Activated CD4-positive, alpha-beta T cell treated with anti-CD3 and anti-CD28 coated beads, Interleukin-2, amount 10 ng/mL, durations not matched to agents 7 days and 5 days (primary cell): ENCODE data around the gene ABCB8. TPM values are rescaled to one million over a fixed set of nuclear protein-coding genes. Genes with fewer than 3 reads are reported as not detected.

Source experiments
- CTCF ChIA-PET: fragments of 350-600 bp; sonication (Branson Sonifier 250); formaldehyde crosslinking; loops from one replicate; lab custom pipeline; 2021; ENCODE audit warnings: antibody characterized with exemption; lab: Charles Lee
- POLR2A ChIA-PET: fragments of 350-600 bp; sonication (Branson Sonifier 250); formaldehyde crosslinking; loops from one replicate; lab custom pipeline; 2021; ENCODE audit warnings: antibody characterized with exemption; lab: Charles Lee
- DNase-seq: peaks from one replicate; pipeline ENCODE4 v3.0.0-alpha.2; 2020
- H3K27ac Mint-ChIP-seq: one replicate; pipeline ENCODE4 v1.8.0; 2021; ENCODE audit warnings: mild to moderate bottlenecking, moderate library complexity, mixed read lengths
- H3K27me3 Mint-ChIP-seq: one replicate; pipeline ENCODE4 v1.8.0; 2021; ENCODE audit warnings: mixed read lengths
- H3K36me3 Mint-ChIP-seq: one replicate; pipeline ENCODE4 v1.8.0; 2021; ENCODE audit warnings: low read depth, mixed read lengths
- H3K4me1 Mint-ChIP-seq: one replicate; pipeline ENCODE4 v1.8.0; 2021; ENCODE audit warnings: mixed read lengths
- H3K4me3 Mint-ChIP-seq: one replicate; pipeline ENCODE4 v1.8.0; 2021; ENCODE audit warnings: mild to moderate bottlenecking, moderate library complexity, mixed read lengths
- H3K9me3 Mint-ChIP-seq: one replicate; pipeline ENCODE4 v1.8.0; 2021; ENCODE audit warnings: mixed read lengths
- total RNA-seq, 2 experiments: library from RNA; stranded (reverse); gene quantifications; one replicate each; pipeline ENCODE4 v1.2.3, GENCODE V29; 2021

ABCB8 gene
- total RNA-seq, 2 experiments from 2014 or later = 57.5 to 67.8 TPM

- CTCF ChIA-PET = interaction anchor here (1.0 kb wide), 1 partner anchor 9 kb away, joined by 3 read pairs; no protein-coding TSS in a partner anchor
- POLR2A ChIA-PET = no interaction called here
- Mint-ChIP-seq H3K9me3 (no peaks in the 10 kb centered on the region), H3K4me3 (no peak overlapping the region), H3K4me1 (peaks cover 14% of the 10 kb centered on the region), H3K36me3 (peaks cover 24% of the 10 kb centered on the region), H3K27ac (no peak overlapping the region), H3K27me3 (no peaks in the 10 kb centered on the region)
- DNase-seq = no peak
These were observed 37.3 kb downstream of the ABCB8 start for GRCh38 chr7:151065516-151065915.

- H3K4me3 Mint-ChIP-seq = no peak overlapping the region
- ChIA-PET POLR2A (no interaction called here), CTCF (interaction anchor here (1.0 to 1.4 kb wide), 2 partner anchors 8 kb away, joined by 3 to 4 read pairs; no protein-coding TSS in a partner anchor)
- no peaks in the 10 kb centered on the region for H3K27me3 Mint-ChIP-seq
- H3K9me3 Mint-ChIP-seq = no peaks in the 10 kb centered on the region
- H3K4me1 Mint-ChIP-seq = peaks cover 6% of the 10 kb centered on the region
- peaks cover 26% of the 10 kb centered on the region for H3K36me3 Mint-ChIP-seq
- no peak for DNase-seq
- no peak overlapping the region for H3K27ac Mint-ChIP-seq
These were observed 38.2 kb downstream of the ABCB8 start for GRCh38 chr7:151066273-151066974.

GRCh38 chr7:151068069-151068773 is 40.0 kb downstream of the ABCB8 start:
- POLR2A ChIA-PET = no interaction called here
- Mint-ChIP-seq H3K27me3 (no peaks in the 10 kb centered on the region), H3K27ac (no peak overlapping the region), H3K4me1 (no peaks in the 10 kb centered on the region), H3K9me3 (no peaks in the 10 kb centered on the region), H3K4me3 (no peak overlapping the region), H3K36me3 (peaks cover 26% of the 10 kb centered on the region)
- DNase-seq = no peak
- CTCF ChIA-PET = interaction anchor here (0.8 to 1.2 kb wide), 5 partner anchors 13 to 55 kb away, joined by 3 to 4 read pairs (median 3); partner anchors contain the start of genes AGAP3, FASTK and TMUB1

- no peaks in the 10 kb centered on the region for H3K4me1 Mint-ChIP-seq
- no peak overlapping the region for H3K27ac Mint-ChIP-seq
- DNase-seq = no peak
- H3K4me3 Mint-ChIP-seq = no peak overlapping the region
- H3K27me3 Mint-ChIP-seq = no peaks in the 10 kb centered on the region
- peaks cover 22% of the 10 kb centered on the region for H3K36me3 Mint-ChIP-seq
- ChIA-PET CTCF (interaction anchor here (0.7 kb wide), 1 partner anchor 17 kb away, joined by 3 read pairs; no protein-coding TSS in a partner anchor), POLR2A (no interaction called here)
- no peaks in the 10 kb centered on the region for H3K9me3 Mint-ChIP-seq
These were observed 41.8 kb downstream of the ABCB8 start for GRCh38 chr7:151069841-151070573.

- Mint-ChIP-seq H3K9me3 (no peaks in the 10 kb centered on the region), H3K4me3 (no peak overlapping the region), H3K27ac (no peak overlapping the region), H3K4me1 (no peaks in the 10 kb centered on the region), H3K27me3 (no peaks in the 10 kb centered on the region), H3K36me3 (peaks cover 19% of the 10 kb centered on the region)
- POLR2A ChIA-PET = no interaction called here
- CTCF ChIA-PET = no interaction called here
- DNase-seq = no peak
These were observed 42.3 kb downstream of the ABCB8 start for GRCh38 chr7:151070574-151070960.

GRCh38 chr7:151071032-151071866 is 43.0 kb downstream of the ABCB8 start:
- H3K4me1 Mint-ChIP-seq = no peaks in the 10 kb centered on the region
- POLR2A ChIA-PET = no interaction called here
- H3K36me3 Mint-ChIP-seq = peaks cover 23% of the 10 kb centered on the region
- H3K4me3 Mint-ChIP-seq = no peak overlapping the region
- DNase-seq = no peak
- no peaks in the 10 kb centered on the region for H3K27me3 Mint-ChIP-seq
- H3K27ac Mint-ChIP-seq = no peak overlapping the region
- CTCF ChIA-PET = interaction anchor here (0.6 to 2.4 kb wide), 3 partner anchors 8 to 86 kb away, joined by 3 to 6 read pairs (median 4); no protein-coding TSS in a partner anchor
- no peaks in the 10 kb centered on the region for H3K9me3 Mint-ChIP-seq

GRCh38 chr7:151073990-151074389 is 45.7 kb downstream of the ABCB8 start:
- no peak overlapping the region for H3K27ac Mint-ChIP-seq
- ChIA-PET CTCF (interaction anchor here (1.1 to 2.4 kb wide), 3 partner anchors 8 to 29 kb away, joined by 3 to 6 read pairs (median 4); no protein-coding TSS in a partner anchor), POLR2A (no interaction called here)
- H3K36me3 Mint-ChIP-seq = peaks cover 19% of the 10 kb centered on the region
- DNase-seq = no peak
- no peaks in the 10 kb centered on the region for H3K27me3 Mint-ChIP-seq
- peaks cover 10% of the 10 kb centered on the region for H3K4me1 Mint-ChIP-seq
- H3K4me3 Mint-ChIP-seq = no peak overlapping the region
- no peaks in the 10 kb centered on the region for H3K9me3 Mint-ChIP-seq

GRCh38 chr7:151074817-151075661 is 46.8 kb downstream of the ABCB8 start:
- H3K36me3 Mint-ChIP-seq = peaks cover 13% of the 10 kb centered on the region
- no peaks in the 10 kb centered on the region for H3K27me3 Mint-ChIP-seq
- CTCF ChIA-PET = interaction anchor here (1.1 kb wide), 1 partner anchor 9 kb away, joined by 3 read pairs; no protein-coding TSS in a partner anchor
- DNase-seq = no peak
- H3K27ac Mint-ChIP-seq = no peak overlapping the region
- H3K4me1 Mint-ChIP-seq = peaks cover 20% of the 10 kb centered on the region
- H3K4me3 Mint-ChIP-seq = no peak overlapping the region
- no peaks in the 10 kb centered on the region for H3K9me3 Mint-ChIP-seq
- POLR2A ChIA-PET = no interaction called here

GRCh38 chr7:151075662-151075971 is 47.4 kb downstream of the ABCB8 start:
- no peak for DNase-seq
- H3K27ac Mint-ChIP-seq = no peak overlapping the region
- H3K36me3 Mint-ChIP-seq = peaks cover 11% of the 10 kb centered on the region
- ChIA-PET POLR2A (no interaction called here), CTCF (no interaction called here)
- no peaks in the 10 kb centered on the region for H3K27me3 Mint-ChIP-seq
- H3K4me3 Mint-ChIP-seq = no peak overlapping the region
- H3K9me3 Mint-ChIP-seq = no peaks in the 10 kb centered on the region
- peaks cover 20% of the 10 kb centered on the region for H3K4me1 Mint-ChIP-seq

GRCh38 chr7:151075978-151076426 is 47.8 kb downstream of the ABCB8 start:
- ChIA-PET POLR2A (no interaction called here), CTCF (interaction anchor here (0.6 kb wide), 1 partner anchor 86 kb away, joined by 3 read pairs; no protein-coding TSS in a partner anchor)
- Mint-ChIP-seq H3K4me3 (no peak overlapping the region), H3K27me3 (no peaks in the 10 kb centered on the region), H3K4me1 (peaks cover 20% of the 10 kb centered on the region), H3K27ac (peak overlapping the region; percentile 66), H3K36me3 (peaks cover 9% of the 10 kb centered on the region), H3K9me3 (no peaks in the 10 kb centered on the region)
- DNase-seq = no peak

GRCh38 chr7:151076863-151077704 is 48.8 kb downstream of the ABCB8 start:
- CTCF ChIA-PET = interaction anchor here (0.8 to 2.9 kb wide), 2 partner anchors 17 kb away, joined by 4 to 9 read pairs; no protein-coding TSS in a partner anchor
- POLR2A ChIA-PET = no interaction called here
- no peak overlapping the region for H3K27ac Mint-ChIP-seq
- no peaks in the 10 kb centered on the region for H3K9me3 Mint-ChIP-seq
- DNase-seq = no peak
- H3K36me3 Mint-ChIP-seq = peaks cover 9% of the 10 kb centered on the region
- no peaks in the 10 kb centered on the region for H3K27me3 Mint-ChIP-seq
- H3K4me1 Mint-ChIP-seq = peaks cover 22% of the 10 kb centered on the region
- no peak overlapping the region for H3K4me3 Mint-ChIP-seq
